ENCODE results near the gene EEA1.

DNA sequence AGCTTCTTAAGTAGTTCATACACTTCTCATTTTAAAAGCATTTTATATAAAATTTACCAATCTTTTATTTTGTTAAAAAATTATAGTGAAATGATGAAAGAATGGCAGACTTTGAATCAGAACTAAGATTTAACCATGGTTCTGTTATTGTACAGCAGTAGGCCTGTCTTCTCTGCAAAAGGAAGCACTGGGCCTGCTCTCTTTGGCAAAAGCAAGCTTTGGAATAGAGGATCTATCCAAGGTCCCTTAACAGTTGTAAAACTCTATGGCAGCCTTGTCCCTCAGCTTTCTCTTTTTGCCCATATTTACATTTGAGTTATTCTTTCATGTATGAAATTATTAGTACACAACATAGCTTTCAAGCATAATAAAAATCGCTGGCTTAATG is 143.5 kb downstream of the EEA1 start:
- TF ChIP-seq, protein P1, sequence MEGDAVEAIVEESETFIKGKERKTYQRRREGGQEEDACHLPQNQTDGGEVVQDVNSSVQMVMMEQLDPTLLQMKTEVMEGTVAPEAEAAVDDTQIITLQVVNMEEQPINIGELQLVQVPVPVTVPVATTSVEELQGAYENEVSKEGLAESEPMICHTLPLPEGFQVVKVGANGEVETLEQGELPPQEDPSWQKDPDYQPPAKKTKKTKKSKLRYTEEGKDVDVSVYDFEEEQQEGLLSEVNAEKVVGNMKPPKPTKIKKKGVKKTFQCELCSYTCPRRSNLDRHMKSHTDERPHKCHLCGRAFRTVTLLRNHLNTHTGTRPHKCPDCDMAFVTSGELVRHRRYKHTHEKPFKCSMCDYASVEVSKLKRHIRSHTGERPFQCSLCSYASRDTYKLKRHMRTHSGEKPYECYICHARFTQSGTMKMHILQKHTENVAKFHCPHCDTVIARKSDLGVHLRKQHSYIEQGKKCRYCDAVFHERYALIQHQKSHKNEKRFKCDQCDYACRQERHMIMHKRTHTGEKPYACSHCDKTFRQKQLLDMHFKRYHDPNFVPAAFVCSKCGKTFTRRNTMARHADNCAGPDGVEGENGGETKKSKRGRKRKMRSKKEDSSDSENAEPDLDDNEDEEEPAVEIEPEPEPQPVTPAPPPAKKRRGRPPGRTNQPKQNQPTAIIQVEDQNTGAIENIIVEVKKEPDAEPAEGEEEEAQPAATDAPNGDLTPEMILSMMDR (IDR thresholded peaks at IDR 0.05), result no peak
- no peak for TF ChIP-seq POLR2A (IDR thresholded peaks at IDR 0.05)

All from lower leg skin (tissue), 3 donors.